Uterus (tissue), 4 donors: Measurements from ENCODE around the gene GCK. TPM values are rescaled to one million over a fixed set of nuclear protein-coding genes. Genes with fewer than 3 reads are reported as not detected.

Experiments used
- DNase-seq, 2 donors: peaks; one replicate each; pipeline ENCODE4 v3.0.0-alpha.2; 2019 to 2020
- H3K27ac ChIP-seq, 2 donors: fragments of 200-600 bp; sonication (generic); 1 replicate in 1 of 2; 2 replicates in 1 of 2; pipeline ENCODE4 v1.5.1; 2016 to 2018
- H3K27me3 ChIP-seq, 2 donors: fragments of 200-600 bp; sonication (generic); one replicate each; pipeline ENCODE4 v1.5.1; 2018 to 2019; ENCODE audit warnings: control low read depth in 1 of 2
- H3K36me3 ChIP-seq, 2 donors: fragments of 200-600 bp; sonication (generic); one replicate each; pipeline ENCODE4 v1.5.1; 2019; ENCODE audit warnings: control low read depth in 1 of 2
- H3K4me1 ChIP-seq, 2 donors: fragments of 200-600 bp; sonication (generic); one replicate each; pipeline ENCODE4 v1.5.1; 2018 to 2019; ENCODE audit warnings: control low read depth in 1 of 2
- H3K4me3 ChIP-seq, 2 donors: fragments of 200-600 bp; sonication (generic); 1 replicate in 1 of 2; 2 replicates in 1 of 2; pipeline ENCODE4 v1.5.1; 2018 to 2019; ENCODE audit warnings: mild to moderate bottlenecking in 1 of 2
- H3K9me3 ChIP-seq, 2 donors: fragments of 200-600 bp; sonication (generic); one replicate each; pipeline ENCODE4 v1.5.1; 2019; ENCODE audit warnings: control low read depth in 1 of 2
- CTCF ChIP-seq, 4 experiments: fragments of 200-600 bp in 2 of 4; fragments of 450-650 bp in 2 of 4; sonication (generic) in 2 of 4; IDR thresholded peaks; one replicate each; pipeline ENCODE4 v1.5.1; 2016 to 2019; ENCODE audit warnings: antibody characterized with exemption in 4 of 4, mild to moderate bottlenecking in 2 of 4, moderate library complexity in 1 of 4
- POLR2A ChIP-seq, 2 donors: fragments of 450-650 bp; IDR thresholded peaks; one replicate each; pipeline ENCODE4 v1.6.1; 2016; ENCODE audit warnings: antibody characterized with exemption in 2 of 2, mild to moderate bottlenecking in 1 of 2, moderate library complexity in 1 of 2
- intact Hi-C: fragments of 100-400 bp; cut with DNase I; formaldehyde crosslinking; loops from one replicate; pipeline ENCODE4 v1.15.1; 2023; ENCODE audit warnings: low total_unique reads
- total RNA-seq, 4 donors: library from RNA; depleted of rRNA in 3 of 4; stranded (reverse); fragments of >200 nt in 3 of 4; gene quantifications; one replicate each; pipeline versions ENCODE4 v1.1.0 to v1.2.4, GENCODE V29; 2014 to 2023
- donor health status: DM: yes; HTN: yes; CAD: no.

Gene GCK
- total RNA-seq, 4 donors from 2014 or later: 0.29 to 2.6 (median 1.8) TPM; not detected in 1

- Histone ChIP-seq H3K27ac (no peak overlapping the region), H3K36me3 (no peaks in the 10 kb centered on the region), H3K27me3 (no peaks in the 10 kb centered on the region), H3K4me1 (no peaks in the 10 kb centered on the region), H3K4me3 (no peak overlapping the region), H3K9me3 (peaks cover 0 to 3% of the 10 kb centered on the region in 2 donors)
- no peak for DNase-seq
- no peak for TF ChIP-seq CTCF (IDR thresholded peaks at IDR 0.05)
- TF ChIP-seq POLR2A (IDR thresholded peaks at IDR 0.05): no peak
- intact Hi-C loops: no loop called here
Observed at GRCh38 chr7:44186736-44187135, 2.5 kb downstream of the GCK start.

DNA sequence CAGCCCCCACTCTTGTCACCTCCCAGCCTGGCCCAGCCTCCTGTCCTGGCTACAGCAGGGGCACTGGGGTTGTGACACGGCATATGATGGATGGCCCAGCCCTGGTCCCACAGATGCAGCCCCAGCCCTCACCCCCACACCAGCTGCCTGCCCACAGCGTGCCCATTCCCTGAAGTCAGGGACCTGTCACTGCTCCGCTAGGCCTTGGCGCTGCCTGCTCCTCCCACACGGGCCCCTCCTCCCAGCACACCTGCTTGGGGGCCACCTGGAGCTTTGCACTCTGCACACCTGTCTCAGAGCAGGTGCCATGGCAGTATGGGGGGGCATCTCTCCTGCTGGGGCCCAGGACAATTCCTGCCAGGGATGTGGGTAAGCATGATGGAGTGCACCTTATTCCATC, 3.5 kb downstream of the GCK start:
- H3K9me3 ChIP-seq: peaks cover 0 to 3% of the 10 kb centered on the region in 2 donors
- intact Hi-C loops: no loop called here

GRCh38 chr7:44184873-44185446, 4.3 kb downstream of the GCK start:
- Histone ChIP-seq H3K4me3 (no peak overlapping the region), H3K27me3 (no peaks in the 10 kb centered on the region), H3K27ac (no peak overlapping the region), H3K4me1 (no peaks in the 10 kb centered on the region), H3K36me3 (no peaks in the 10 kb centered on the region), H3K9me3 (peaks cover 0 to 3% of the 10 kb centered on the region in 2 donors)
- TF ChIP-seq CTCF (IDR thresholded peaks at IDR 0.05) (no peak), POLR2A (IDR thresholded peaks at IDR 0.05) (no peak)
- no peak for DNase-seq
- intact Hi-C loops: no loop called here

More for the DNA sequence above, 3.5 kb downstream of the GCK start:
- no peak for DNase-seq
- no peaks in the 10 kb centered on the region for H3K36me3 ChIP-seq
- no peaks in the 10 kb centered on the region for H3K27me3 ChIP-seq
- no peaks in the 10 kb centered on the region for H3K4me1 ChIP-seq
- no peak overlapping the region for H3K4me3 ChIP-seq
- TF ChIP-seq CTCF (IDR thresholded peaks at IDR 0.05) (no peak), POLR2A (IDR thresholded peaks at IDR 0.05) (no peak)
- no peak overlapping the region for H3K27ac ChIP-seq

DNA sequence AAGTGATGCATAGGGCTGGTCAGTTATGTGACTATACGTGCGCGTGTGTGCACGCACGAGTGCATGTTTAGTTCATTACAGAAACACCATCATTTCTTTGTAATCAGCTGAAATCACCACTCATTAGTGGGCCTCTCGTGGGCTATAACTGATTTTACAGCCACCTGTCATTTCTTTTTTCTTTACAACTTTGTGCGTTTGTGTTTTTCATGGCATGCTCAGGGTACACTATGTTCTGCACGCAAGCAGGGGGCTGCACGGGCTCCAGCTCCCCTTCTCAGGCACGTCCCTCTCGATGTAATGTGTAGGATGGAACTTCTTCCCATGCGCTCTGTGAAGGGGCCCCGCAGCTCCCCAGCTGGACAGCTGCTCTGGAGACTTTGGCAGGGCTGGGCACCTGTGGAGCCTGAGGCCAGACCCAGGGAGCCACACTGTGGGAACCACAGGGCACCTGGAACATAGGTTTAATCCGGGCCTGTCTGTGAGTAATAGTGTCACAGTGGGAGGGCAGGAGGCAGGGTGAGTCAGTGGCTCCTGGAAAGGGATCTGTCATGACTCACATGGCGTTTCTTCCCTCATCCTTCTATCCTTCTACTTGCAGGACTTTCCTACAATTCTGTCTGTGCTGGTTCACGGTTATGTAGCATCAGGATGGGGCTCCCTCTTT, 4.9 kb downstream of the GCK start:
- TF ChIP-seq POLR2A (IDR thresholded peaks at IDR 0.05) (no peak), CTCF (IDR thresholded peaks at IDR 0.05) (no peak)
- Histone ChIP-seq H3K27me3 (no peaks in the 10 kb centered on the region), H3K4me1 (no peaks in the 10 kb centered on the region), H3K4me3 (no peak overlapping the region), H3K36me3 (no peaks in the 10 kb centered on the region), H3K9me3 (peaks cover 0 to 3% of the 10 kb centered on the region in 2 donors), H3K27ac (no peak overlapping the region)
- no peak for DNase-seq
- intact Hi-C loops: no loop called here

- H3K27me3 ChIP-seq: no peaks in the 10 kb centered on the region
- peaks cover 0 to 3% of the 10 kb centered on the region in 2 donors for H3K9me3 ChIP-seq
- TF ChIP-seq CTCF (IDR thresholded peaks at IDR 0.05) (no peak), POLR2A (IDR thresholded peaks at IDR 0.05) (no peak)
- H3K36me3 ChIP-seq: no peaks in the 10 kb centered on the region
- DNase-seq: no peak
- H3K4me3 ChIP-seq: no peak overlapping the region
- intact Hi-C loops: no loop called here
- no peak overlapping the region for H3K27ac ChIP-seq
- H3K4me1 ChIP-seq: no peaks in the 10 kb centered on the region
Observed at GRCh38 chr7:44183386-44183785, 5.9 kb downstream of the GCK start.
